HG02852 (cell line): Measurements from ENCODE around the gene SHISA6.

Experiments used
- ATAC-seq: cut with Tn5 transposase; IDR thresholded peaks from one replicate; pipeline ENCODE4 v1.9.1; 2021; ENCODE audit warnings: mild to moderate bottlenecking, moderate library complexity; ENCODE audit not compliant: unreplicated experiment

SHISA6 gene

DNA sequence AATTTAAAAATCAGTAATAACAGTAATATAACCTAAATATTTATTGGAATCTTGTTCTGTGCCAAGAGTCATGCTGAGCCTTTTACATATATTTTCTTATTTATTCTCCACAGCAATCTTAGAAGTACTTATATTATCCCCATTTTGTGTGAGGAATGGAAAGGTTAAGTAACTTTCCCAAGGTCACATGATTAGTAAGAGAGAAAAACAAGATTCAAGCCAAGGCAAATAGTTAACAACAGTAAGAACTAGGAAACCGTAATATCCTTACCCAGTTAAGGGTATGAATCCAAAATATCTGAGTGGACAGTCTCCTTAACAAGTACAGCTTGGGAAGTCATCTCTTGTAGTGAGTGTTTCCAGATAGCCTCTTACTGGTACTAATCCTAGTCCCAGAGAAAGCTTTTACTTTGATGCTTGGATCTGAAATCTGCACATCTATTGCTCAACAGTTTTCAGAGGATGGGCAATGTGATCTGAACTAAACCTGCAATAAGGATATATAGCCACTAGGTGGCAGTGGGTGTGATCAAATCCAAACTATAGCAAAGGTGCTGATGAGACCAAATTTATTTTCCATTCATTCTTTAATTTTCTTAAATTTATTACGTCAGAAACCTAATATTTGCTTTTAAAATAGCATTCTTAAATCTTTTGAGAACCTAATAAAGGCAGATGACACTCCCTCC lies 23.3 kb downstream of the SHISA6 start:
- ATAC-seq: no peak

DNA sequence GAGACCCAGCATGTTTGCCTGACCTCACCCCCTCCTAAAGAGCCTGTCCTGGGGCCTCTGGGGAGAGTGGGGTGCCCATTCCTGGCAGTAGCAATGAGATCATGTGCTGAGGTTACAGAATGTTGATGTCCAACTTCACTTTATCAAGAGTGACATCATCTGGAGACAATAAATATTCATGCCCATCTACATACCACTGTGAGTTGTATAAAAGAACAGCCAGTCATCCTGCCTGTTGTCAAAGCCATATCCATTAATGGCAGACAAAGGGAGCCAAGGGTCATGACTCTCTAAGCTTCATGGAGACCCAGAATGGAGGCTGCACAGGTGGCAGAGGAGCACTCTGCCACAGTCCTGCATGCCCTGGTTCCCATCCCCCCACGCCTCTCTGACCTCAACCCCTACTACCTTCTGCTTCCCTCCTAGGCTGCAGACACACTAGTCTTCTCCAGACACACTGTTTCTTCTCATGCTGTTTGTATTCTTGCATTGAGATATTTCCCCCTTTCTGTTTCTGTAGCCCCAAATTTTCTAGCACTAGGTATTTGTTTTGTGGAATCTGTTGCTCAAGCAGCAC lies 27.1 kb downstream of the SHISA6 start:
- ATAC-seq: no peak

DNA sequence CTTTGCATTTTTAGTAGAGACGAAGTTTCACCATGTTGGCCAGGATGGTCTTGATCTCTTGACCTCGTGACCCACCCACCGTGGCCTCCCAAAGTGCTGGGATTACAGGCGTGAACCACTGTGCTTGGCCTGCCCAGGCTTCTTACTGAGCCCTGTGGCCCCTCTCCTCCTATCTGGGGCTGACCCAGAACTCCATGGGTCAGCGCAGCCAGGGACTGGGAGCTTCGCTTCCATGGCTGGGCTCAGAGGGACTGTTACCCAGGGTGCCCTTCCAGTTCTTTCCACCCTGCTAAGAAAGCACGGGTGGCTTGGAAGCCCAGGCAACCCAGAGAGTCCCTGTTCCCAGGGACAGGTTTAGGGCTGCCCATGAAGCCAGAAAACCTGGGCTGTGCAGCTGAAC lies 28.2 kb downstream of the SHISA6 start:
- no peak for ATAC-seq

GRCh38 chr17:11272191-11272590 lies 31.2 kb downstream of the SHISA6 start:
- no peak for ATAC-seq

GRCh38 chr17:11273596-11273995 lies 32.6 kb downstream of the SHISA6 start:
- ATAC-seq: no peak

GRCh38 chr17:11274106-11274505 lies 33.1 kb downstream of the SHISA6 start:
- ATAC-seq: no peak

DNA sequence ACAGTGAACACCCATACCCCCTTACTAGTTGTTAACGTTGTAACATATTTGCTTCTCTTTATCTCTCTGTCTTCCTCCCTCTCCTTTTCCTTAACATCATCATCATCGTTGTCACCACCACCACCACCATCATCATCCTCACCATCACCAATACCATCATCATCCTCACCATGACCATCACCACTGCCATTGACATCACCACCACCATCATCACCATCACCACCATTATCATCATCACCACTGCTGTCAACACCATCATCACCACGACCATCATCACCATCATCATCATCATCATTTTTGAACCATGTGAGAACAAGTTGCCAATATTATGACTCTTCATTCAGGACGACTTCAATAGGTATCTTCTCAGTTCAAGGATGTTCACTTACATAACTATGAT lies 35.5 kb downstream of the SHISA6 start:
- no peak for ATAC-seq

GRCh38 chr17:11278186-11278991 lies 37.4 kb downstream of the SHISA6 start:
- ATAC-seq: no peak

DNA sequence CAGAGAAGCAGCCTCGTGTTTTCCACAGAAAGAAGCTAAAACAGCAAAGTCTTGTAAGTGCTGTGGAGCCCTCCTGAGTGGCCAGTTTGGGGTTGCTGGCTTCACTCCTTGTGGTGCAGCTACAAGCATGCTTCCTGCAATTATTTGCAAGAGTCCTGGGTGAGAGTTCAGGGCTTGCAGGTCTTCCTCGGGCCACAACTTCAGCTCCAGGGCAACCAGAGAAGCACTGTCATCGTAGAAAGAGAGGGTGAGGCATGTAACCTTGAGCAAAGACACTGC lies 37.9 kb downstream of the SHISA6 start:
- no peak for ATAC-seq

GRCh38 chr17:11279776-11280344 lies 38.8 kb downstream of the SHISA6 start:
- no peak for ATAC-seq

DNA sequence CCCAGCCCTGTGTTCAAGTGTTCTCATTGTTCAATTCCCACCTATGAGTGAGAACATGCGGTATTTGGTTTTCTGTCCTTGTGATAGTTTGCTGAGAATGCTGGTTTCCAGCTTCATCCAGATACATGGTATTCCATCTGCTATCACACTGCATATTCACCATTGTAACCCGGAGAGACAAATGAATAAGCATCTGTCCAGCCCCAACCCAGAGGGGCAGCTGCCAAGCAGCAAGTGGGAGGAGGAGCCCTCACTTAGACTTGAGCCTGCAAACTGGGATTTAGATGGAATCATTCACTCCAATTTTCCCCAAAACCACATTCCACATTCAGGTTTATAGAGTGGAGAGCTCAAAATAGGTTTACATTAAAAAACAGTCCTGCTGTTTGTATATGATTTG lies 41.6 kb downstream of the SHISA6 start:
- no peak for ATAC-seq

DNA sequence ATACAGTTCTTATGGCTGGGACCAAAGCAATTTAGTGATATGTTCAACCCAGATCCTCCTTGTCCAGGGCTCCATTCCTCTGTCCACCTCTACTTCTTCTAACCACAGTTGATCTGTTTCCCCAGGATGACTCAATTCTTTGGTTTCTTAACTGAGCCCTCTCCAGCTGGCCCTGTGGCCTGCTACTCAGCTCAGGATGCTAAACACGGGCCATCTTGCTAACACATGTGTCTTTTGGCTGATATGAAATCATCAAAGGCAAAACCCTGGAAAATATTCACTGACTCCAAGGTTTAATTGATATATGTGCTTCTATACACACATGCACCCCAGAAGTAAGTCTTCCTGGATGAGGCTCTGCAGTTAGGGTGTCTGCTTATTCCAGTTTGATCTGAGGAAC lies 43.8 kb downstream of the SHISA6 start:
- no peak for ATAC-seq

- ATAC-seq: no peak
Observed at GRCh38 chr17:11285946-11286345, 44.9 kb downstream of the SHISA6 start.

- ATAC-seq: no peak
Observed at GRCh38 chr17:11287791-11288190, 46.8 kb downstream of the SHISA6 start.

- no peak for ATAC-seq
Observed at GRCh38 chr17:11290814-11291213, 49.8 kb downstream of the SHISA6 start.

DNA sequence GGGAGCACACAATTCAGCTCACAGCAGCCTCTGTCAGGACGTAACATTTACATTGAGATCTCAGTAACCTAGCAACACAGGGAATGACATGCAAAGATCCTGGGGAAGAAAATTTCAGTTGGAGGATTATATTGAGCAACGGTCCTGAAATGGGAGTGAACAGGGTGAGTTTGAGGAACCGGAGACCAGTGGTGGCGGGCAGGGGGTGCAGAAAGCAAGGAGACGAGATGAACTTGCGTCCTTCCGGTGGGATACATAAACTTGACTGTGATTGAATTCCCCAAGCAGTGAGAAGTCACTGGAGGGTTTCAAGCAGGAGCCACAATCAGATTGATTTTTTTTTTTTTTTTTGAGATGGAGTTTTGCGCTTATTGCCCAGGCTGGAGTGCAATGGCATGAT lies 51.5 kb downstream of the SHISA6 start:
- no peak for ATAC-seq

DNA sequence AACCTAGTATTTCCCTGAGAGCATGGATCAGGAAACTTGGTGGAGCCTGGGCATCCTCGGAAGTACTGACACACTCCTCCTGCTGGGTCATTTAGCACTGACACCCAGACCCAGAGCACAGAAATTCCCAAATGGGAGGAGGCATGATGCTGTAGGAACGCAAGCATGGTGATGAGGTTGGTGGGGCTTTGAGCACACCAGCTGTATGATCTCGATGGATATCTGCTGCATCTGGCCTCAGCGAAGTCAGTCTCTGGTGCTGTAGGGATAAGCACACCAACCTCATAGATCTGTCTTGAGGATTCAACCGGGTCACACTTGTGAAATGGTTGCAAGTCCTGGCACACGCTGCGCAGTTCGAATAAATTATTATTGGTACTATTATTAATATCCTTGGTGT lies 52.5 kb downstream of the SHISA6 start:
- ATAC-seq: no peak

- ATAC-seq: no peak
Observed at GRCh38 chr17:11294826-11295225, 53.8 kb downstream of the SHISA6 start.

GRCh38 chr17:11296994-11297393 lies 56.0 kb downstream of the SHISA6 start:
- ATAC-seq: no peak

DNA sequence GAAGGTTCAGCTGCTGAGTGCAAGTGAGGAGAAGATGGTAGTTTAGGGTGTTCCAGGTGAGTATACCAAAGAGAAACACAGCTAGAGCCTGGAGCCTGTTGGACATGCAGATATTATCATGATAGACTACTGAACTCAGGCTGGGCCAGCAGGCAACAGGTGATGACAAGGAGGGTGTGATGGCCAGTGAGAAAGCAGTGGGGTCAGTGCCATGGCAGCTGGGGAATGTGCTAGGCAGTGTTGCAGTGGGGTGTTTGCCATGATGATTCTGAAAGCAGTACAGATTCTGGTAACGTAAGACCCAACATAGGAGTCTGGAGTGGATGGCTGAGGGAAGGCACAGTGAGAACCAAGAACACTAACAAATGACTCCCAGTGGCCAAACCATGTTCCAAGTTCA lies 57.4 kb downstream of the SHISA6 start:
- no peak for ATAC-seq

DNA sequence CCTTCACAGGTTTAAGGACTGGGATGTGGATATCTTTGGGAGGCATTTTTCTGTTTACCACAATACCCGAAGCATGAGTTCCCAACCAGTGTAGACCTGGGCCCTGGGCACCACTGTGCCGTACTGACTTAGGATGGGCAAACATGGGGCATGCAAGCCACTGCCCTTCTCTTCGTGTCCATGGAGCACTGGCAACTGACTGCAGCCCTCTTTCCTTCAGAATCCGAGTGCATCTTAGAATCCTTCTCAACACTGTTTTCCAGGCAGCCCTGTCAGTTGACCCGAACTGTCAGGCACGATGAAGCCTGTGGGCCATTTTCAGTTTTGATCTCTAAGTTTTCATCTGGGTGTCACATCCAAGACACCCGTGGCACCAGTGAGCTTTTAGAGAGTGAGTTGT lies 59.2 kb downstream of the SHISA6 start:
- ATAC-seq: no peak

- ATAC-seq: no peak
Observed at GRCh38 chr17:11300738-11301137, 59.7 kb downstream of the SHISA6 start.
